Gastrocnemius medialis (tissue), 4 donors: ENCODE results near the gene COL21A1.

ENCODE experiments used
- POLR2A ChIP-seq, 2 donors: fragments of 450-650 bp; IDR thresholded peaks; one replicate each; pipeline ENCODE4 v1.6.1; 2017; ENCODE audit warnings: antibody characterized with exemption in 2 of 2, mild to moderate bottlenecking in 2 of 2, moderate library complexity in 2 of 2
- TF ChIP-seq, protein P1 (sequence below), 5 experiments: fragments of 450-650 bp in 3 of 5; fragments of 200-600 bp in 2 of 5; sonication (generic) in 2 of 5; IDR thresholded peaks in 4 of 5; conservative IDR thresholded peaks in 1 of 5; 1 replicate in 4 of 5; 2 replicates in 1 of 5; pipeline ENCODE4 v1.5.1; 2016 to 2019; ENCODE audit warnings: antibody characterized with exemption in 5 of 5, mild to moderate bottlenecking in 3 of 5, moderate library complexity in 3 of 5

DNA sequence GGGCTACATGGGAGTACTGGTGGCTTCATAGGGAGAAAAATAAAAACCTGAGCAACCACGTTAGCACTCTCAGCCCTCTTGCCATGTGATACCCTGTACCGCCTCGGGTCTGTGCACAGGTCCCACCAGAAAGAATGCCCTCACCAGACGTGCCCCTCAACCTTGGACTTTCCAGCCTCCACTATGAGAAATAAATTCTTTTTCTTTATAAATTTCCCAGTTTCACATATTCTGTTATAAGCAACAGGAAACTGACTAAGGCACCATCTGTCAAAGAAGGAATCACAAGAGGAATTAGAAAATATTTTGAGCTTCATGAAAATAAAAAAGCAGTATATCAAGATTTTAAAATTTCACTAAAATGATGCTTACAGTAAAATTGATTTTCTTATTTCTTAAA is 203.6 kb downstream of the COL21A1 start:
- TF ChIP-seq, protein P1, sequence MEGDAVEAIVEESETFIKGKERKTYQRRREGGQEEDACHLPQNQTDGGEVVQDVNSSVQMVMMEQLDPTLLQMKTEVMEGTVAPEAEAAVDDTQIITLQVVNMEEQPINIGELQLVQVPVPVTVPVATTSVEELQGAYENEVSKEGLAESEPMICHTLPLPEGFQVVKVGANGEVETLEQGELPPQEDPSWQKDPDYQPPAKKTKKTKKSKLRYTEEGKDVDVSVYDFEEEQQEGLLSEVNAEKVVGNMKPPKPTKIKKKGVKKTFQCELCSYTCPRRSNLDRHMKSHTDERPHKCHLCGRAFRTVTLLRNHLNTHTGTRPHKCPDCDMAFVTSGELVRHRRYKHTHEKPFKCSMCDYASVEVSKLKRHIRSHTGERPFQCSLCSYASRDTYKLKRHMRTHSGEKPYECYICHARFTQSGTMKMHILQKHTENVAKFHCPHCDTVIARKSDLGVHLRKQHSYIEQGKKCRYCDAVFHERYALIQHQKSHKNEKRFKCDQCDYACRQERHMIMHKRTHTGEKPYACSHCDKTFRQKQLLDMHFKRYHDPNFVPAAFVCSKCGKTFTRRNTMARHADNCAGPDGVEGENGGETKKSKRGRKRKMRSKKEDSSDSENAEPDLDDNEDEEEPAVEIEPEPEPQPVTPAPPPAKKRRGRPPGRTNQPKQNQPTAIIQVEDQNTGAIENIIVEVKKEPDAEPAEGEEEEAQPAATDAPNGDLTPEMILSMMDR (IDR thresholded peaks at IDR 0.05 in 4 of 5, conservative IDR thresholded peaks at IDR 0.05 in 1 of 5): no peak
- TF ChIP-seq POLR2A (IDR thresholded peaks at IDR 0.05): no peak
